GM12873 (cell line): Measurements from ENCODE around the gene PLAAT2.

Experiments
- CTCF ChIP-seq: IDR thresholded peaks from 2 replicates; pipeline ENCODE4 v1.5.1; 2012; ENCODE audit warnings: low read depth, mild to moderate bottlenecking, moderate library complexity, low read length, control low read depth; ENCODE audit not compliant: insufficient read depth; ENCODE audit errors: missing control alignments

The PLAAT2 gene

GRCh38 chr11:63563201-63564055 is at the start of gene PLAAT2:
TSS of gene PLAAT2 (minus strand) at chr11:63563379. CDS start at chr11:63563324, 55 bp downstream.
- no peak for TF ChIP-seq CTCF

- TF ChIP-seq CTCF = no peak
Measured at GRCh38 chr11:63612181-63612580, 49.0 kb upstream of the PLAAT2 start.

GRCh38 chr11:63611395-63611747 is 48.2 kb upstream of the PLAAT2 start:
- TF ChIP-seq CTCF = no peak

- TF ChIP-seq CTCF = no peak
Measured at GRCh38 chr11:63610604-63611394, 47.6 kb upstream of the PLAAT2 start.

- no peak for TF ChIP-seq CTCF
Measured at GRCh38 chr11:63609971-63610580, 46.9 kb upstream of the PLAAT2 start.

- no peak for TF ChIP-seq CTCF
Measured at GRCh38 chr11:63609536-63609935, 46.4 kb upstream of the PLAAT2 start.
